Memory B cell (primary cell): ENCODE measurements around the gene PMEPA1.
A peak's percentile ranks its signal among the peaks of the same experiment; 100 is the strongest.

Experiments
- ATAC-seq: fragments of 150-1000 bp; cut with Tn5 transposase; 2 replicates; pipeline ENCODE4 v1.10.0; 2021; ENCODE audit warnings: low read depth, mild to moderate bottlenecking, moderate library complexity
- DNase-seq, 2 donors: peaks; one replicate each; pipeline ENCODE4 v3.0.0; 2022; ENCODE audit warnings: low spot score in 2 of 2
- H3K27ac Mint-ChIP-seq: one replicate; pipeline ENCODE4 v1.8.0; 2022; ENCODE audit warnings: mild to moderate bottlenecking, moderate library complexity, mixed read lengths
- H3K27me3 Mint-ChIP-seq: one replicate; pipeline ENCODE4 v1.8.0; 2022; ENCODE audit warnings: mixed read lengths
- H3K36me3 Mint-ChIP-seq: one replicate; pipeline ENCODE4 v1.8.0; 2022; ENCODE audit warnings: mild to moderate bottlenecking, mixed read lengths
- H3K4me1 Mint-ChIP-seq: one replicate; pipeline ENCODE4 v1.8.0; 2022; ENCODE audit warnings: mixed read lengths
- H3K4me3 Mint-ChIP-seq: one replicate; pipeline ENCODE4 v1.8.0; 2022; ENCODE audit warnings: mild to moderate bottlenecking, moderate library complexity, mixed read lengths
- H3K9me3 Mint-ChIP-seq: one replicate; pipeline ENCODE4 v1.8.0; 2022; ENCODE audit warnings: mixed read lengths

PMEPA1 gene

GRCh38 chr20:57676589-57677583 lies 32.9 kb downstream of the PMEPA1 start:
- peaks cover 58% of the 10 kb centered on the region for H3K4me1 Mint-ChIP-seq
- H3K36me3 Mint-ChIP-seq: no peaks in the 10 kb centered on the region
- H3K9me3 Mint-ChIP-seq: no peaks in the 10 kb centered on the region
- DNase-seq (no peak), ATAC-seq (no peak)
- no peak overlapping the region for H3K27ac Mint-ChIP-seq
- H3K4me3 Mint-ChIP-seq: peak overlapping the region; percentile 31
- H3K27me3 Mint-ChIP-seq: peaks cover 7% of the 10 kb centered on the region

- H3K27me3 Mint-ChIP-seq: peaks cover 7% of the 10 kb centered on the region
- H3K9me3 Mint-ChIP-seq: no peaks in the 10 kb centered on the region
- no peak overlapping the region for H3K27ac Mint-ChIP-seq
- ATAC-seq: no peak
- H3K4me1 Mint-ChIP-seq: peaks cover 48% of the 10 kb centered on the region
- no peak for DNase-seq
- H3K36me3 Mint-ChIP-seq: no peaks in the 10 kb centered on the region
- no peak overlapping the region for H3K4me3 Mint-ChIP-seq
Measured at GRCh38 chr20:57675773-57676172, 34.0 kb downstream of the PMEPA1 start.

DNA sequence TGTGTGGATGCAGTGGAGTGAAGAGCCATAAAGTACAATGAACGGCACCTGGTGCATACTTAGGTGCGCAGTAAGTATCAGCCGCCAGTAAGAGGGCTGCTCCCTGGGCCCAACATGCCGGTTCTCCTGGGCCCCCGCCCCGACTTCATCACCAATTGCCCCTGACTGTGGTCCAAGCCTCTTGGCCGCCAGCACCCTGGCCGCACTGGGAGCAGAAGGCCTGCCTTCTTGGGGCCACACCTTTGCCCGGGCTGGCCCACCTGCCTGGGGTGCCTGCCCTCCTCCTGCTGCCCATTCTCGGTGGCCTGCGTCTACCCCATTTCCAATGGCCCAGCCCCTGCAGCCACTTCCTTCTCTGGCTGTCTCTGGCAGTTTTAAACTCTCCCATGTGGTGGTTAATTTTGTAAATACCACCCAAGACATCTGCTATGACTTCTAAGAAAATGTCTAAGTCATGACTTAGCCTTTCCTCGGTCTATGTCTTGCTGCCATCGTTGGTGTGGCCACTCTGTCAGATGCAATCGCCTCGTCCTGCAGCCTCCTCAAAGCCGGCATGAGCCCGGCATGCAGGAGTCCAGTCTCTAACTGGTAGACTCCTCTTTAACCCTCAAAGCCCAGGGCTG lies 36.8 kb downstream of the PMEPA1 start:
- ATAC-seq: no peak
- H3K4me1 Mint-ChIP-seq: peaks cover 37% of the 10 kb centered on the region

GRCh38 chr20:57672164-57672563 lies 37.7 kb downstream of the PMEPA1 start:
- ATAC-seq (peak; percentile 67), DNase-seq (no peak)
- no peak overlapping the region for H3K27ac Mint-ChIP-seq
- peaks cover 4% of the 10 kb centered on the region for H3K27me3 Mint-ChIP-seq
- H3K9me3 Mint-ChIP-seq: no peaks in the 10 kb centered on the region
- no peak overlapping the region for H3K4me3 Mint-ChIP-seq
- no peaks in the 10 kb centered on the region for H3K36me3 Mint-ChIP-seq
- peaks cover 28% of the 10 kb centered on the region for H3K4me1 Mint-ChIP-seq

More for the DNA sequence above, 36.8 kb downstream of the PMEPA1 start:
- no peaks in the 10 kb centered on the region for H3K9me3 Mint-ChIP-seq
- no peak overlapping the region for H3K27ac Mint-ChIP-seq
- no peak for DNase-seq
- peaks cover 7% of the 10 kb centered on the region for H3K27me3 Mint-ChIP-seq
- H3K4me3 Mint-ChIP-seq: no peak overlapping the region
- no peaks in the 10 kb centered on the region for H3K36me3 Mint-ChIP-seq

GRCh38 chr20:57671662-57672061 lies 38.2 kb downstream of the PMEPA1 start:
- Mint-ChIP-seq H3K4me3 (no peak overlapping the region), H3K9me3 (no peaks in the 10 kb centered on the region), H3K27me3 (peaks cover 3% of the 10 kb centered on the region), H3K27ac (no peak overlapping the region), H3K4me1 (peaks cover 23% of the 10 kb centered on the region), H3K36me3 (no peaks in the 10 kb centered on the region)
- DNase-seq (no peak), ATAC-seq (no peak)

DNA sequence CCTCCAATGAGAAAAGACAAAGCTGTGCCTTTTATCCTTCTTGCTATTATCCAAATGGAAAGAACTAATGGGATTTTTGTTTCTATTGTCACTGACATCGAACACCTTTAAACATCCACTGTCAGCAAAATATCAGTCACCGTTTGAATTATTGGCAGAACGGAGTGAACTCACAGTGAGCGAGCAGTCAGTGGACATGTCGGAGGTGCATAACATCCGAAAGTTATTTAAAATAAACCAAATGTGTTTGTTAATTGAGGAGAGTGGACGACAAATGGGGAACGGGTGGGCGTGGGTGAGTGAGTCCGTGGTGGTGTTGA lies 38.8 kb downstream of the PMEPA1 start:
- Mint-ChIP-seq H3K27ac (no peak overlapping the region), H3K36me3 (no peaks in the 10 kb centered on the region)
- ATAC-seq: no peak

GRCh38 chr20:57670288-57671071 lies 39.3 kb downstream of the PMEPA1 start:
- peaks cover 17% of the 10 kb centered on the region for H3K4me1 Mint-ChIP-seq
- H3K4me3 Mint-ChIP-seq: no peak overlapping the region
- no peaks in the 10 kb centered on the region for H3K27me3 Mint-ChIP-seq
- H3K27ac Mint-ChIP-seq: no peak overlapping the region
- no peaks in the 10 kb centered on the region for H3K36me3 Mint-ChIP-seq
- ATAC-seq (no peak), DNase-seq (no peak)
- H3K9me3 Mint-ChIP-seq: no peaks in the 10 kb centered on the region

More for the DNA sequence above, 38.8 kb downstream of the PMEPA1 start:
- no peaks in the 10 kb centered on the region for H3K27me3 Mint-ChIP-seq
- no peak overlapping the region for H3K4me3 Mint-ChIP-seq
- no peak for DNase-seq
- no peaks in the 10 kb centered on the region for H3K9me3 Mint-ChIP-seq
- peaks cover 17% of the 10 kb centered on the region for H3K4me1 Mint-ChIP-seq

DNA sequence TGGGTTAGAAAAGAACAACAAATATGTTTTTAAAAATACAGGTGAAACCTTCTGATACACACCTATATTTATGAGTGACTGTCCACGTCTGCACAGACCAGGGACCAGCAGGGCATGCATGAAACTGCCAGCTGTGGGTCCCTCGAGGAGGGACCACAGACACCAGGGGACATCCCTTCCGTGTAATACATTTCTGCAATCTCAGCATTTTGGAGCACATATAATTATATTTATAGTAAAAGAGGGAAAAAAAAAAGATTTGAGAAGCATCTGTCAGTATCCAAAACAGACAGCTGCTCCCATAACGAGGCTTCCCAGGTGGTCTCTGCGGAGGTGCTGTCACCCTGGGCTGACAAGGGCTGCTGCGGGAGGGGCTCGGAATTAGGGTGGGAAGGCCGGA lies 40.2 kb downstream of the PMEPA1 start:
- Mint-ChIP-seq H3K4me3 (no peak overlapping the region), H3K9me3 (no peaks in the 10 kb centered on the region), H3K27ac (no peak overlapping the region), H3K27me3 (no peaks in the 10 kb centered on the region), H3K4me1 (peaks cover 17% of the 10 kb centered on the region), H3K36me3 (no peaks in the 10 kb centered on the region)
- ATAC-seq (no peak), DNase-seq (no peak)

GRCh38 chr20:57667924-57668782 lies 41.7 kb downstream of the PMEPA1 start:
- H3K27ac Mint-ChIP-seq: no peak overlapping the region
- H3K4me1 Mint-ChIP-seq: peaks cover 18% of the 10 kb centered on the region
- DNase-seq (no peak), ATAC-seq (no peak)
- no peaks in the 10 kb centered on the region for H3K27me3 Mint-ChIP-seq
- no peak overlapping the region for H3K4me3 Mint-ChIP-seq
- no peaks in the 10 kb centered on the region for H3K9me3 Mint-ChIP-seq
- no peaks in the 10 kb centered on the region for H3K36me3 Mint-ChIP-seq

DNA sequence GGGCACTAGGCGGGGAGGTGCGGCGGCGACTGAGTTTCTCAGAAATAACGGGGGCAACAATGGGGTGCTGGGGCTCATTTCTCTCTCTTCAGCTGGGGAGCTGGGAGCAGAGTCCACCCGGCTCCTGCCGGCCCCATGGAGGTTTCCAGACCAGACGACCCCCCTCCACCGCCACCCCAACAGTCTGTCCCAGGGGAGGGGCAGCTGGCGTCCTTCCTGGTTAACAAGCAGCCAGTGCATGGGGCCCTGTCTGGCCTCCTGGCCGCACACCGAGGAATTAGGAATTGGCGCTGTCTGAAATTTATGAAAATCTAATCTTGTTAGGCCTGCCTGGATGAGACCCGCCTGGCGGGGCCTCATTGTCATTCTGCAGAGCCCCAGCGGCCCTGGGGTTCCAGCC lies 42.4 kb downstream of the PMEPA1 start:
- peaks cover 2% of the 10 kb centered on the region for H3K36me3 Mint-ChIP-seq
- H3K27me3 Mint-ChIP-seq: no peaks in the 10 kb centered on the region
- H3K27ac Mint-ChIP-seq: no peak overlapping the region
- DNase-seq: no peak
- peaks cover 20% of the 10 kb centered on the region for H3K4me1 Mint-ChIP-seq
- ATAC-seq: no peak
- no peaks in the 10 kb centered on the region for H3K9me3 Mint-ChIP-seq
- H3K4me3 Mint-ChIP-seq: no peak overlapping the region

GRCh38 chr20:57666834-57667157 lies 43.0 kb downstream of the PMEPA1 start:
- Mint-ChIP-seq H3K4me1 (peaks cover 23% of the 10 kb centered on the region), H3K27ac (no peak overlapping the region), H3K36me3 (peaks cover 2% of the 10 kb centered on the region), H3K4me3 (no peak overlapping the region), H3K27me3 (no peaks in the 10 kb centered on the region), H3K9me3 (no peaks in the 10 kb centered on the region)
- DNase-seq (no peak), ATAC-seq (no peak)

- no peak for DNase-seq
- peaks cover 2% of the 10 kb centered on the region for H3K36me3 Mint-ChIP-seq
- peaks cover 24% of the 10 kb centered on the region for H3K4me1 Mint-ChIP-seq
- H3K27ac Mint-ChIP-seq: no peak overlapping the region
- no peak overlapping the region for H3K4me3 Mint-ChIP-seq
- H3K27me3 Mint-ChIP-seq: no peaks in the 10 kb centered on the region
- H3K9me3 Mint-ChIP-seq: no peaks in the 10 kb centered on the region
- no peak for ATAC-seq
Measured at GRCh38 chr20:57666106-57666833, 43.5 kb downstream of the PMEPA1 start.

- H3K4me1 Mint-ChIP-seq: peaks cover 28% of the 10 kb centered on the region
- DNase-seq: no peak
- no peaks in the 10 kb centered on the region for H3K9me3 Mint-ChIP-seq
- H3K27me3 Mint-ChIP-seq: peaks cover 3% of the 10 kb centered on the region
- ATAC-seq: no peak
- H3K4me3 Mint-ChIP-seq: no peak overlapping the region
- H3K36me3 Mint-ChIP-seq: peaks cover 2% of the 10 kb centered on the region
- no peak overlapping the region for H3K27ac Mint-ChIP-seq
Measured at GRCh38 chr20:57665589-57665971, 44.2 kb downstream of the PMEPA1 start.
